GM23338 (cell line): ENCODE results near the gene QKI. TPM values are rescaled to one million over a fixed set of nuclear protein-coding genes. Genes with fewer than 3 reads are reported as not detected.

Experiments used
- ATAC-seq: fragments of 200-7000 bp; cut with Tn5 transposase; 3 replicates; pipeline ENCODE4 v1.9.1; 2020
- DNase-seq: peaks from one replicate; pipeline ENCODE4 v3.0.0-alpha.2; 2015; ENCODE audit warnings: low spot score
- H2AFZ ChIP-seq: fragments of 200-600 bp; sonication (generic); 2 replicates; pipeline ENCODE4 v1.8.0; 2016; ENCODE audit warnings: antibody characterized with exemption, mild to moderate bottlenecking, moderate library complexity
- H3F3A ChIP-seq: fragments of 200-600 bp; sonication (generic); replicated peaks from 2 replicates; pipeline ENCODE4 v1.8.0; 2017; ENCODE audit warnings: antibody characterized with exemption, mixed run types, low read depth
- H3K27ac ChIP-seq: fragments of 200-600 bp; sonication (generic); 2 replicates; pipeline ENCODE4 v1.6.1; 2016; ENCODE audit warnings: low read depth
- H3K27me3 ChIP-seq: fragments of 200-600 bp; sonication (generic); 2 replicates; pipeline ENCODE4 v1.8.0; 2016; ENCODE audit warnings: mild to moderate bottlenecking, mixed run types, moderate library complexity; ENCODE audit not compliant: insufficient read depth
- H3K36me3 ChIP-seq: fragments of 200-600 bp; sonication (generic); 2 replicates; pipeline ENCODE4 v1.8.0; 2016; ENCODE audit warnings: mild to moderate bottlenecking; ENCODE audit not compliant: insufficient read depth
- H3K4me1 ChIP-seq: fragments of 200-600 bp; sonication (generic); 2 replicates; pipeline ENCODE4 v1.8.0; 2016; ENCODE audit warnings: mild to moderate bottlenecking, moderate library complexity; ENCODE audit not compliant: insufficient read depth
- H3K4me2 ChIP-seq: fragments of 200-600 bp; sonication (generic); 2 replicates; pipeline ENCODE4 v1.7.1; 2017; ENCODE audit warnings: mixed run types
- H3K4me3 ChIP-seq: fragments of 200-600 bp; sonication (generic); 2 replicates; pipeline ENCODE4 v1.6.1; 2016; ENCODE audit warnings: mixed run types
- H3K79me2 ChIP-seq: fragments of 200-600 bp; sonication (generic); replicated peaks from 2 replicates; pipeline ENCODE4 v1.8.0; 2017; ENCODE audit warnings: mild to moderate bottlenecking; ENCODE audit not compliant: insufficient read depth
- H3K9me2 ChIP-seq: fragments of 200-600 bp; sonication (generic); 2 replicates; pipeline ENCODE4 v1.8.0; 2017; ENCODE audit not compliant: insufficient read depth
- H4K20me1 ChIP-seq: fragments of 200-600 bp; sonication (generic); replicated peaks from 2 replicates; pipeline ENCODE4 v1.8.0; 2017; ENCODE audit warnings: mild to moderate bottlenecking; ENCODE audit not compliant: insufficient read depth
- H3K27ac Mint-ChIP-seq: 2 replicates; pipeline ENCODE4 v1.8.0; 2020; ENCODE audit warnings: inconsistent platforms, mild to moderate bottlenecking, moderate library complexity, mixed read lengths
- H3K27me3 Mint-ChIP-seq: 3 replicates; pipeline ENCODE4 v1.8.0; 2022; ENCODE audit warnings: low read depth, mild to moderate bottlenecking, moderate library complexity, mixed read lengths, inconsistent platforms; ENCODE audit not compliant: insufficient read depth, poor library complexity
- H3K36me3 Mint-ChIP-seq: 3 replicates; pipeline ENCODE4 v1.8.0; 2021; ENCODE audit warnings: low read depth, mild to moderate bottlenecking, inconsistent platforms, moderate library complexity, mixed read lengths
- H3K4me1 Mint-ChIP-seq: 3 replicates; pipeline ENCODE4 v1.8.0; 2020; ENCODE audit warnings: mild to moderate bottlenecking, inconsistent platforms, mixed read lengths
- H3K4me3 Mint-ChIP-seq: 3 replicates; pipeline ENCODE4 v1.8.0; 2021; ENCODE audit warnings: moderate library complexity, mild to moderate bottlenecking, inconsistent platforms, mixed read lengths
- H3K9me3 Mint-ChIP-seq: 3 replicates; pipeline ENCODE4 v1.8.0; 2020; ENCODE audit warnings: moderate library complexity, mild to moderate bottlenecking, inconsistent platforms, mixed read lengths
- CREB1 ChIP-seq: fragments of 250-450 bp; sonication (Bioruptor Pico); IDR thresholded peaks from 2 replicates; pipeline ENCODE4 v1.5.0; 2020; ENCODE audit warnings: low read depth, mild to moderate bottlenecking, moderate library complexity
- EZH2 ChIP-seq: fragments of 200-600 bp; sonication (generic); IDR thresholded peaks from one replicate; pipeline ENCODE4 v1.8.0; 2017; ENCODE audit warnings: antibody characterized with exemption, mild to moderate bottlenecking, low read depth; ENCODE audit not compliant: unreplicated experiment
- EZH2phosphoT487 ChIP-seq: fragments of 200-600 bp; sonication (generic); IDR thresholded peaks from one replicate; pipeline ENCODE4 v1.8.1; 2018; ENCODE audit warnings: antibody characterized with exemption; ENCODE audit not compliant: unreplicated experiment
- JUNB ChIP-seq: IDR thresholded peaks from one replicate; pipeline ENCODE4 v1.6.1; 2016; ENCODE audit warnings: antibody characterized with exemption; ENCODE audit not compliant: unreplicated experiment
- NANOG ChIP-seq: IDR thresholded peaks from 2 replicates; pipeline ENCODE4 v1.6.1; 2016; ENCODE audit warnings: antibody characterized with exemption, borderline replicate concordance
- POLR2AphosphoS5 ChIP-seq: IDR thresholded peaks from 2 replicates; pipeline ENCODE4 v1.6.1; 2016; ENCODE audit warnings: antibody characterized with exemption, low read depth
- STAT1 ChIP-seq: IDR thresholded peaks from one replicate; pipeline ENCODE4 v1.6.1; 2016; ENCODE audit warnings: antibody characterized with exemption; ENCODE audit not compliant: unreplicated experiment
- ZNF114 ChIP-seq: fragments of 250-450 bp; sonication (Bioruptor Pico); IDR thresholded peaks from 2 replicates; pipeline ENCODE4 v1.5.0; 2020; ENCODE audit warnings: mild to moderate bottlenecking, moderate library complexity
- ZNF331 ChIP-seq: fragments of 250-450 bp; sonication (Bioruptor Pico); IDR thresholded peaks from 2 replicates; pipeline ENCODE4 v1.5.0; 2020; ENCODE audit warnings: low read depth, mild to moderate bottlenecking, moderate library complexity
- polyA plus RNA-seq: library from polyadenylated mRNA; unstranded; fragments of >200 nt; fragmentation: Nextera tagmentation; extraction: Ambion mirVana; gene quantifications from 2 replicates; pipeline ENCODE4 v1.2.1, GENCODE V29; 2016
- total RNA-seq: library from RNA; depleted of rRNA; stranded (reverse); fragments of >200 nt; shearing (Covaris generic); gene quantifications from 2 replicates; pipeline ENCODE4 v1.2.3, GENCODE V29; 2014
- TF ChIP-seq, protein P1 (sequence below): fragments of 250-450 bp; sonication (Bioruptor Pico); IDR thresholded peaks from 2 replicates; pipeline ENCODE4 v1.5.0; 2020; ENCODE audit warnings: mild to moderate bottlenecking, moderate library complexity
- TF ChIP-seq, protein P2 (sequence below): IDR thresholded peaks from 2 replicates; pipeline ENCODE4 v1.6.1; 2016; ENCODE audit warnings: antibody characterized with exemption
- TF ChIP-seq, protein P3 (sequence below), 2 experiments: fragments of 200-600 bp in 1 of 2; sonication (generic) in 1 of 2; conservative IDR thresholded peaks; 2 replicates each; pipeline versions ENCODE4 v1.5.1 to v1.6.1; 2016 to 2017; ENCODE audit warnings: antibody characterized with exemption in 2 of 2, low read depth in 2 of 2, mild to moderate bottlenecking in 2 of 2, moderate library complexity in 1 of 2

Gene QKI
- total and polyA plus RNA-seq, 2 experiments from 2014 or later, result 60.8 to 159 TPM

DNA sequence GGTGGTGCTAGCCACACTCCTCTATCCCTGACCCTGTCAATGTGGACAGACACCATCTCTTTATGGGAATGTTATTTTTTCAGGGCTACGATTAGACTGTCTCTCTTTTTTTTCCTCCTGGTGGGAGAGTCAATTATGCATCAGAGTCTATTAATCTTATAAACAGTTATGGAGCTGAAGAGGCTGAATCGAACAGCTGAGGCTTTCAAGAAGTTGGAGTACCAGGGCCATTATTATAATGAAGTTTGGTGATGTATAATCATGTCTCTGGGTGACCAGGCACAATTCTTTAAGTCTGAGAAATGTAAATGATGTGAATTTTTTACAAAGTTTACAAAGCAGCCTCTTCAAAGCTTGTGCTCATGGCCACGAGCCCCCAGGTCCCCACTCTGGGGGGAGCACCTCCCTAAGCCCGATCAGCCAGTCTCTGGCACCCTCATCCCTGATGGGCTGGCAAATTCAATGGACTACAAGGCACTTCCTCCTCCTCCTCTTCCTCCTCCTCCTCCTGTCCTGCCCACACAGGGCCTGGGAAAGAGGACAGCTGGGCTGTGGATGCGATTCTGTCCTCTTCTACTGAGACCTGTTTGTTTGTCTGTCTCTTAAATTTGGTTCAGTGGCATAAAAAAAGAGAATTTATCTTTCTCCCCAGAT is 43.9 kb upstream of the QKI start:
- Histone ChIP-seq H3F3A (no peaks in the 10 kb centered on the region), H3K4me2 (no peak overlapping the region), H3K4me1 (no peaks in the 10 kb centered on the region), H3K9me2 (0 out of 2 replicates have a peak, but pooled peaks cover 4% of the 10 kb centered on the region), H3K27ac (no peak overlapping the region), H3K79me2 (no peaks in the 10 kb centered on the region), H3K4me3 (no peak overlapping the region), H3K27me3 (no peaks in the 10 kb centered on the region), H4K20me1 (no peaks in the 10 kb centered on the region), H2AFZ (peak overlapping the region; percentile 38; the same call in 1 of the 2 replicates), H3K36me3 (no peaks in the 10 kb centered on the region)
- no peaks in the 10 kb centered on the region for H3K36me3 Mint-ChIP-seq
- H3K27me3 Mint-ChIP-seq, result no peaks in the 10 kb centered on the region
- no peak overlapping the region for H3K4me3 Mint-ChIP-seq
- ATAC-seq, result no peak
- H3K27ac Mint-ChIP-seq, result no peak overlapping the region
- no peak for DNase-seq
- H3K9me3 Mint-ChIP-seq, result no peaks in the 10 kb centered on the region; the same call in 2 of the 3 replicates
- H3K4me1 Mint-ChIP-seq, result peaks cover 3% of the 10 kb centered on the region; the same call in 2 of the 3 replicates
- TF ChIP-seq POLR2AphosphoS5, result no peak
- TF ChIP-seq, protein P1, sequence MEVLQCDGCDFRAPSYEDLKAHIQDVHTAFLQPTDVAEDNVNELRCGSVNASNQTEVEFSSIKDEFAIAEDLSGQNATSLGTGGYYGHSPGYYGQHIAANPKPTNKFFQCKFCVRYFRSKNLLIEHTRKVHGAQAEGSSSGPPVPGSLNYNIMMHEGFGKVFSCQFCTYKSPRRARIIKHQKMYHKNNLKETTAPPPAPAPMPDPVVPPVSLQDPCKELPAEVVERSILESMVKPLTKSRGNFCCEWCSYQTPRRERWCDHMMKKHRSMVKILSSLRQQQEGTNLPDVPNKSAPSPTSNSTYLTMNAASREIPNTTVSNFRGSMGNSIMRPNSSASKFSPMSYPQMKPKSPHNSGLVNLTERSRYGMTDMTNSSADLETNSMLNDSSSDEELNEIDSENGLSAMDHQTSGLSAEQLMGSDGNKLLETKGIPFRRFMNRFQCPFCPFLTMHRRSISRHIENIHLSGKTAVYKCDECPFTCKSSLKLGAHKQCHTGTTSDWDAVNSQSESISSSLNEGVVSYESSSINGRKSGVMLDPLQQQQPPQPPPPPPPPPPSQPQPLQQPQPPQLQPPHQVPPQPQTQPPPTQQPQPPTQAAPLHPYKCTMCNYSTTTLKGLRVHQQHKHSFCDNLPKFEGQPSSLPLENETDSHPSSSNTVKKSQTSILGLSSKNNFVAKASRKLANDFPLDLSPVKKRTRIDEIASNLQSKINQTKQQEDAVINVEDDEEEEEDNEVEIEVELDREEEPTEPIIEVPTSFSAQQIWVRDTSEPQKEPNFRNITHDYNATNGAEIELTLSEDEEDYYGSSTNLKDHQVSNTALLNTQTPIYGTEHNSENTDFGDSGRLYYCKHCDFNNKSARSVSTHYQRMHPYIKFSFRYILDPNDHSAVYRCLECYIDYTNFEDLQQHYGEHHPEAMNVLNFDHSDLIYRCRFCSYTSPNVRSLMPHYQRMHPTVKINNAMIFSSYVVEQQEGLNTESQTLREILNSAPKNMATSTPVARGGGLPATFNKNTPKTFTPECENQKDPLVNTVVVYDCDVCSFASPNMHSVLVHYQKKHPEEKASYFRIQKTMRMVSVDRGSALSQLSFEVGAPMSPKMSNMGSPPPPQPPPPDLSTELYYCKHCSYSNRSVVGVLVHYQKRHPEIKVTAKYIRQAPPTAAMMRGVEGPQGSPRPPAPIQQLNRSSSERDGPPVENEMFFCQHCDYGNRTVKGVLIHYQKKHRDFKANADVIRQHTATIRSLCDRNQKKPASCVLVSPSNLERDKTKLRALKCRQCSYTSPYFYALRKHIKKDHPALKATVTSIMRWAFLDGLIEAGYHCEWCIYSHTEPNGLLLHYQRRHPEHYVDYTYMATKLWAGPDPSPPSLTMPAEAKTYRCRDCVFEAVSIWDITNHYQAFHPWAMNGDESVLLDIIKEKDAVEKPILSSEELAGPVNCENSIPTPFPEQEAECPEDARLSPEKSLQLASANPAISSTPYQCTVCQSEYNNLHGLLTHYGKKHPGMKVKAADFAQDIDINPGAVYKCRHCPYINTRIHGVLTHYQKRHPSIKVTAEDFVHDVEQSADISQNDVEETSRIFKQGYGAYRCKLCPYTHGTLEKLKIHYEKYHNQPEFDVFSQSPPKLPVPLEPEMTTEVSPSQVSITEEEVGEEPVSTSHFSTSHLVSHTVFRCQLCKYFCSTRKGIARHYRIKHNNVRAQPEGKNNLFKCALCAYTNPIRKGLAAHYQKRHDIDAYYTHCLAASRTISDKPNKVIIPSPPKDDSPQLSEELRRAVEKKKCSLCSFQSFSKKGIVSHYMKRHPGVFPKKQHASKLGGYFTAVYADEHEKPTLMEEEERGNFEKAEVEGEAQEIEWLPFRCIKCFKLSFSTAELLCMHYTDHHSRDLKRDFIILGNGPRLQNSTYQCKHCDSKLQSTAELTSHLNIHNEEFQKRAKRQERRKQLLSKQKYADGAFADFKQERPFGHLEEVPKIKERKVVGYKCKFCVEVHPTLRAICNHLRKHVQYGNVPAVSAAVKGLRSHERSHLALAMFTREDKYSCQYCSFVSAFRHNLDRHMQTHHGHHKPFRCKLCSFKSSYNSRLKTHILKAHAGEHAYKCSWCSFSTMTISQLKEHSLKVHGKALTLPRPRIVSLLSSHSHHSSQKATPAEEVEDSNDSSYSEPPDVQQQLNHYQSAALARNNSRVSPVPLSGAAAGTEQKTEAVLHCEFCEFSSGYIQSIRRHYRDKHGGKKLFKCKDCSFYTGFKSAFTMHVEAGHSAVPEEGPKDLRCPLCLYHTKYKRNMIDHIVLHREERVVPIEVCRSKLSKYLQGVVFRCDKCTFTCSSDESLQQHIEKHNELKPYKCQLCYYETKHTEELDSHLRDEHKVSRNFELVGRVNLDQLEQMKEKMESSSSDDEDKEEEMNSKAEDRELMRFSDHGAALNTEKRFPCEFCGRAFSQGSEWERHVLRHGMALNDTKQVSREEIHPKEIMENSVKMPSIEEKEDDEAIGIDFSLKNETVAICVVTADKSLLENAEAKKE (CRISPR knock-in tag), result no peak
- TF ChIP-seq JUNB, result no peak
- no peak for TF ChIP-seq NANOG
- TF ChIP-seq STAT1, result no peak
- TF ChIP-seq EZH2, result no peak
- TF ChIP-seq EZH2phosphoT487, result no peak
- TF ChIP-seq ZNF114, result no peak
- TF ChIP-seq CREB1, result no peak
- no peak for TF ChIP-seq ZNF331 (CRISPR knock-in tag)
- TF ChIP-seq, protein P2, sequence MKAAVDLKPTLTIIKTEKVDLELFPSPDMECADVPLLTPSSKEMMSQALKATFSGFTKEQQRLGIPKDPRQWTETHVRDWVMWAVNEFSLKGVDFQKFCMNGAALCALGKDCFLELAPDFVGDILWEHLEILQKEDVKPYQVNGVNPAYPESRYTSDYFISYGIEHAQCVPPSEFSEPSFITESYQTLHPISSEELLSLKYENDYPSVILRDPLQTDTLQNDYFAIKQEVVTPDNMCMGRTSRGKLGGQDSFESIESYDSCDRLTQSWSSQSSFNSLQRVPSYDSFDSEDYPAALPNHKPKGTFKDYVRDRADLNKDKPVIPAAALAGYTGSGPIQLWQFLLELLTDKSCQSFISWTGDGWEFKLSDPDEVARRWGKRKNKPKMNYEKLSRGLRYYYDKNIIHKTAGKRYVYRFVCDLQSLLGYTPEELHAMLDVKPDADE, result no peak
- TF ChIP-seq, protein P3, sequence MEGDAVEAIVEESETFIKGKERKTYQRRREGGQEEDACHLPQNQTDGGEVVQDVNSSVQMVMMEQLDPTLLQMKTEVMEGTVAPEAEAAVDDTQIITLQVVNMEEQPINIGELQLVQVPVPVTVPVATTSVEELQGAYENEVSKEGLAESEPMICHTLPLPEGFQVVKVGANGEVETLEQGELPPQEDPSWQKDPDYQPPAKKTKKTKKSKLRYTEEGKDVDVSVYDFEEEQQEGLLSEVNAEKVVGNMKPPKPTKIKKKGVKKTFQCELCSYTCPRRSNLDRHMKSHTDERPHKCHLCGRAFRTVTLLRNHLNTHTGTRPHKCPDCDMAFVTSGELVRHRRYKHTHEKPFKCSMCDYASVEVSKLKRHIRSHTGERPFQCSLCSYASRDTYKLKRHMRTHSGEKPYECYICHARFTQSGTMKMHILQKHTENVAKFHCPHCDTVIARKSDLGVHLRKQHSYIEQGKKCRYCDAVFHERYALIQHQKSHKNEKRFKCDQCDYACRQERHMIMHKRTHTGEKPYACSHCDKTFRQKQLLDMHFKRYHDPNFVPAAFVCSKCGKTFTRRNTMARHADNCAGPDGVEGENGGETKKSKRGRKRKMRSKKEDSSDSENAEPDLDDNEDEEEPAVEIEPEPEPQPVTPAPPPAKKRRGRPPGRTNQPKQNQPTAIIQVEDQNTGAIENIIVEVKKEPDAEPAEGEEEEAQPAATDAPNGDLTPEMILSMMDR (conservative IDR thresholded peaks at IDR 0.05; ENCODE audit: low read depth in 2 of 2), result no peak
